Uterus (tissue), 2 donors: ENCODE results near the gene IL17D.

Experiments
- CTCF ChIP-seq, 4 experiments: fragments of 200-600 bp in 2 of 4; fragments of 450-650 bp in 2 of 4; sonication (generic) in 2 of 4; IDR thresholded peaks; one replicate each; pipeline ENCODE4 v1.5.1; 2016 to 2019; ENCODE audit warnings: antibody characterized with exemption in 4 of 4, mild to moderate bottlenecking in 2 of 4, moderate library complexity in 1 of 4
- POLR2A ChIP-seq, 2 donors: fragments of 450-650 bp; IDR thresholded peaks; one replicate each; pipeline ENCODE4 v1.6.1; 2016; ENCODE audit warnings: antibody characterized with exemption in 2 of 2, mild to moderate bottlenecking in 1 of 2, moderate library complexity in 1 of 2

GRCh38 chr13:20671789-20672188 is 31.7 kb upstream of the IL17D start:
- no peak for TF ChIP-seq CTCF (IDR thresholded peaks at IDR 0.05)
- TF ChIP-seq POLR2A (IDR thresholded peaks at IDR 0.05) = no peak
